Effector memory CD8-positive, alpha-beta T cell (primary cell): ENCODE measurements around the gene CRELD2.

ENCODE experiments used
- ATAC-seq: fragments of 150-1000 bp; cut with Tn5 transposase; replicated peaks from 2 replicates; pipeline ENCODE4 v1.10.0; 2021; ENCODE audit warnings: mild to moderate bottlenecking, moderate library complexity
- DNase-seq, 3 experiments: peaks; one replicate each; pipeline ENCODE4 v3.0.0; 2021
- H3K27ac Mint-ChIP-seq, 2 donors: one replicate each; pipeline ENCODE4 v1.8.0; 2022; ENCODE audit warnings: mild to moderate bottlenecking in 2 of 2, mixed read lengths in 2 of 2, moderate library complexity in 2 of 2
- H3K27me3 Mint-ChIP-seq, 2 donors: one replicate each; pipeline ENCODE4 v1.8.0; 2022; ENCODE audit warnings: mixed read lengths in 2 of 2
- H3K36me3 Mint-ChIP-seq: one replicate; pipeline ENCODE4 v1.8.0; 2022; ENCODE audit warnings: mild to moderate bottlenecking, moderate library complexity, mixed read lengths; ENCODE audit not compliant: insufficient read depth
- H3K4me1 Mint-ChIP-seq, 2 donors: one replicate each; pipeline ENCODE4 v1.8.0; 2022; ENCODE audit warnings: low read depth in 2 of 2, mixed read lengths in 2 of 2
- H3K4me3 Mint-ChIP-seq, 2 donors: one replicate each; pipeline ENCODE4 v1.8.0; 2022; ENCODE audit warnings: mild to moderate bottlenecking in 2 of 2, mixed read lengths in 2 of 2, moderate library complexity in 2 of 2
- H3K9me3 Mint-ChIP-seq, 2 donors: one replicate each; pipeline ENCODE4 v1.8.0; 2022; ENCODE audit warnings: mixed read lengths in 2 of 2

CRELD2 gene

GRCh38 chr22:49909476-49910205, 8.8 kb upstream of the CRELD2 start:
- Mint-ChIP-seq H3K27ac (peak overlapping the region in 1 of 2 donors; percentile 77), H3K27me3 (no peaks in the 10 kb centered on the region), H3K4me1 (peaks cover 11 to 13% of the 10 kb centered on the region in 2 donors), H3K4me3 (no peak overlapping the region), H3K36me3 (peaks cover 34% of the 10 kb centered on the region), H3K9me3 (no peaks in the 10 kb centered on the region)
- no peak for DNase-seq
- no peak for ATAC-seq

GRCh38 chr22:49910229-49911155, 7.9 kb upstream of the CRELD2 start:
- DNase-seq (no peak), ATAC-seq (no peak)
- Mint-ChIP-seq H3K4me1 (peaks cover 11% of the 10 kb centered on the region in 2 donors), H3K36me3 (peaks cover 34% of the 10 kb centered on the region), H3K27ac (peak overlapping the region in 1 of 2 donors; percentile 77), H3K4me3 (no peak overlapping the region), H3K9me3 (no peaks in the 10 kb centered on the region), H3K27me3 (no peaks in the 10 kb centered on the region)

GRCh38 chr22:49911881-49912625, 6.4 kb upstream of the CRELD2 start:
- H3K9me3 Mint-ChIP-seq = no peaks in the 10 kb centered on the region
- no peaks in the 10 kb centered on the region for H3K27me3 Mint-ChIP-seq
- H3K36me3 Mint-ChIP-seq = peaks cover 35% of the 10 kb centered on the region

GRCh38 chr22:49913026-49913425, 5.4 kb upstream of the CRELD2 start:
- Mint-ChIP-seq H3K36me3 (peaks cover 27% of the 10 kb centered on the region), H3K4me1 (peaks cover 5 to 18% of the 10 kb centered on the region in 2 donors)
- ATAC-seq = no peak

More at GRCh38 chr22:49911881-49912625, 6.4 kb upstream of the CRELD2 start:
- no peak overlapping the region for H3K4me3 Mint-ChIP-seq
- H3K27ac Mint-ChIP-seq = no peak overlapping the region
- H3K4me1 Mint-ChIP-seq = peaks cover 11 to 18% of the 10 kb centered on the region in 2 donors
- DNase-seq (no peak), ATAC-seq (no peak)

GRCh38 chr22:49913446-49913845, 5.0 kb upstream of the CRELD2 start:
- Mint-ChIP-seq H3K27me3 (no peaks in the 10 kb centered on the region), H3K4me3 (no peak overlapping the region), H3K4me1 (peaks cover 5 to 18% of the 10 kb centered on the region in 2 donors), H3K36me3 (peaks cover 24% of the 10 kb centered on the region), H3K9me3 (no peaks in the 10 kb centered on the region), H3K27ac (no peak overlapping the region)
- DNase-seq = no peak
- ATAC-seq = no peak

More at GRCh38 chr22:49913026-49913425, 5.4 kb upstream of the CRELD2 start:
- H3K27ac Mint-ChIP-seq = no peak overlapping the region
- no peak for DNase-seq
- no peaks in the 10 kb centered on the region for H3K9me3 Mint-ChIP-seq
- H3K4me3 Mint-ChIP-seq = no peak overlapping the region
- no peaks in the 10 kb centered on the region for H3K27me3 Mint-ChIP-seq

- Mint-ChIP-seq H3K4me3 (no peak overlapping the region), H3K9me3 (no peaks in the 10 kb centered on the region), H3K27me3 (no peaks in the 10 kb centered on the region), H3K36me3 (peaks cover 19% of the 10 kb centered on the region), H3K4me1 (peaks cover 5 to 18% of the 10 kb centered on the region in 2 donors), H3K27ac (no peak overlapping the region)
- DNase-seq = no peak
- no peak for ATAC-seq
Measured at GRCh38 chr22:49914256-49914655, 4.2 kb upstream of the CRELD2 start.

GRCh38 chr22:49915610-49916009, 2.8 kb upstream of the CRELD2 start:
- ATAC-seq = no peak
- H3K27me3 Mint-ChIP-seq = no peaks in the 10 kb centered on the region
- DNase-seq = no peak
- H3K9me3 Mint-ChIP-seq = no peaks in the 10 kb centered on the region
- peaks cover 12 to 21% of the 10 kb centered on the region in 2 donors for H3K4me1 Mint-ChIP-seq
- H3K27ac Mint-ChIP-seq = no peak overlapping the region
- no peak overlapping the region for H3K4me3 Mint-ChIP-seq
- peaks cover 20% of the 10 kb centered on the region for H3K36me3 Mint-ChIP-seq

- peak overlapping the region; percentile 20 to 79 for H3K27ac Mint-ChIP-seq
- H3K4me1 Mint-ChIP-seq = peaks cover 12 to 20% of the 10 kb centered on the region in 2 donors
- peaks cover 16% of the 10 kb centered on the region for H3K36me3 Mint-ChIP-seq
- no peaks in the 10 kb centered on the region for H3K27me3 Mint-ChIP-seq
- ATAC-seq (no peak), DNase-seq (no peak)
- H3K9me3 Mint-ChIP-seq = no peaks in the 10 kb centered on the region
- H3K4me3 Mint-ChIP-seq = peak overlapping the region; percentile 85 to 92
Measured at GRCh38 chr22:49916831-49917230, 1.6 kb upstream of the CRELD2 start.

GRCh38 chr22:49918911-49919881, 762 bp downstream of the CRELD2 start:
- Mint-ChIP-seq H3K36me3 (peaks cover 9% of the 10 kb centered on the region), H3K4me1 (peaks cover 12 to 20% of the 10 kb centered on the region in 2 donors), H3K4me3 (peak overlapping the region; percentile 70 to 73), H3K9me3 (no peaks in the 10 kb centered on the region), H3K27me3 (no peaks in the 10 kb centered on the region), H3K27ac (peak overlapping the region in 1 of 2 donors; percentile 31)
- ATAC-seq = no peak
- no peak for DNase-seq

- H3K4me1 Mint-ChIP-seq = peaks cover 20 to 29% of the 10 kb centered on the region in 2 donors
- H3K36me3 Mint-ChIP-seq = peaks cover 15% of the 10 kb centered on the region
- H3K4me3 Mint-ChIP-seq = peak overlapping the region; percentile 8 to 49
- no peak for DNase-seq
- H3K9me3 Mint-ChIP-seq = no peaks in the 10 kb centered on the region
- no peak for ATAC-seq
- H3K27ac Mint-ChIP-seq = no peak overlapping the region
- no peaks in the 10 kb centered on the region for H3K27me3 Mint-ChIP-seq
Measured at GRCh38 chr22:49920859-49921258, 2.4 kb downstream of the CRELD2 start.

- H3K4me3 Mint-ChIP-seq = no peak overlapping the region
Measured at GRCh38 chr22:49921508-49922278, 3.3 kb downstream of the CRELD2 start.

GRCh38 chr22:49922484-49922883, 4.0 kb downstream of the CRELD2 start:
- ATAC-seq (no peak), DNase-seq (no peak)
- Mint-ChIP-seq H3K36me3 (peaks cover 14% of the 10 kb centered on the region), H3K27ac (no peak overlapping the region), H3K4me1 (peaks cover 20 to 22% of the 10 kb centered on the region in 2 donors), H3K9me3 (no peaks in the 10 kb centered on the region), H3K27me3 (no peaks in the 10 kb centered on the region), H3K4me3 (no peak overlapping the region)

More at GRCh38 chr22:49921508-49922278, 3.3 kb downstream of the CRELD2 start:
- Mint-ChIP-seq H3K27me3 (no peaks in the 10 kb centered on the region), H3K4me1 (peaks cover 25 to 28% of the 10 kb centered on the region in 2 donors), H3K36me3 (peaks cover 14% of the 10 kb centered on the region), H3K27ac (no peak overlapping the region), H3K9me3 (no peaks in the 10 kb centered on the region)
- ATAC-seq = no peak
- no peak for DNase-seq
